Effector memory CD4-positive, alpha-beta T cell (primary cell): ENCODE data around the gene APC2.

Experiments
- DNase-seq, 3 donors: peaks; one replicate each; pipeline ENCODE4 v3.0.0-alpha.2; 2020
- H3K27ac ChIP-seq: 2 replicates; pipeline ENCODE4 v1.7.0; 2013; ENCODE audit warnings: mild to moderate bottlenecking, low read length, moderate library complexity; ENCODE audit not compliant: insufficient read depth, poor library complexity, severe bottlenecking
- H3K27me3 ChIP-seq: replicated peaks from 2 replicates; pipeline ENCODE4 v1.7.0; 2013; ENCODE audit warnings: mild to moderate bottlenecking, low read length; ENCODE audit not compliant: insufficient read depth, control insufficient read depth, poor library complexity, severe bottlenecking
- H3K36me3 ChIP-seq: 2 replicates; pipeline ENCODE4 v1.7.0; 2013; ENCODE audit warnings: mild to moderate bottlenecking, low read length, moderate library complexity; ENCODE audit not compliant: control insufficient read depth, insufficient read depth
- H3K4me1 ChIP-seq: 2 replicates; pipeline ENCODE4 v1.7.0; 2013; ENCODE audit warnings: low read length, mild to moderate bottlenecking; ENCODE audit not compliant: control insufficient read depth, insufficient read depth, poor library complexity, severe bottlenecking
- H3K4me3 ChIP-seq: 2 replicates; pipeline ENCODE4 v1.7.0; 2013; ENCODE audit warnings: low read length, low read depth, mild to moderate bottlenecking; ENCODE audit not compliant: insufficient read depth, poor library complexity, severe bottlenecking
- H3K9me3 ChIP-seq: 2 replicates; pipeline ENCODE4 v1.7.0; 2013; ENCODE audit warnings: mild to moderate bottlenecking, low read length, moderate library complexity; ENCODE audit not compliant: control insufficient read depth

Gene APC2

DNA sequence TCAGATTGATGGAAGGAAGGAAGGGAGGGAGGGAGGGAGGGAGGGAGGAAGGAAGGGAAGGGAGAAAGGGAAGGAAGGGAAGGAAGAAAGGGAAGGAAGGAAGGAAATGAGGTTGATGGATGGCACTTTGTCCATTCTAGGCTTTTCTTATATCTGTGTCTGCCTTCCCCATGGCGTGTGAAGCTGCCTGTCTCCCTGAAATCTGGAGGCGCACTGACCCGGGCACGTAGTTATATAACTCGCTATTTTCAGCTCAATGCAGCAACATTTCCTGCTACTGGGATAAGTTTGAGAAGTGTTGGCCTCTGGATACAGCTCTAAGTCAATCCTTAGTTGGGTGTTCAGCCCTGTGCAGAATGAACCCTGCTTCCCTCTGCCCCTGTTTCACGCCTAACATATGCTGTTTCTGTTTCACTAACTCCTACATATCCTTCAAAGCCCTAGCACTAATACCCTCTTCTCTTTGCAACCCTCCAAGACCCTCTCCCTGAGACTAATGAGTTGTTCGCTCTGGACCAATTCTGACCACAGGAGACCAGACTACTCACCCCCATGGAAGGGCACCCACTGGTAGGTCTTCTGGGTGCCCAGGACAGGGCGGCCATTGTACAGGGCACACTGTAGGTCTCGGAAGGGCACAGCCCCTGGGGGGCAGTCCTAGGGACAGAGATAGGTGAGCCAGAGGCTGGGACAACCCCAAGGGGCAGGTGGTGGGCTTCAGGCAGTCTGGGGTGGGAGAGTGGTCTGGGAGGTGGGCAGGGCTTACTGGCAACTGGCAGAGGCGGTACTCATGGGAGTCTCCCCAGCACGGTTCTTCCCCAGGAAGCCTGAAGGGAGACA lies 59.9 kb downstream of the APC2 start:
- Histone ChIP-seq H3K27ac (no peak overlapping the region), H3K36me3 (no peaks in the 10 kb centered on the region), H3K9me3 (no peaks in the 10 kb centered on the region), H3K27me3 (no peaks in the 10 kb centered on the region), H3K4me1 (peaks cover 15% of the 10 kb centered on the region), H3K4me3 (no peak overlapping the region)
- no peak for DNase-seq

DNA sequence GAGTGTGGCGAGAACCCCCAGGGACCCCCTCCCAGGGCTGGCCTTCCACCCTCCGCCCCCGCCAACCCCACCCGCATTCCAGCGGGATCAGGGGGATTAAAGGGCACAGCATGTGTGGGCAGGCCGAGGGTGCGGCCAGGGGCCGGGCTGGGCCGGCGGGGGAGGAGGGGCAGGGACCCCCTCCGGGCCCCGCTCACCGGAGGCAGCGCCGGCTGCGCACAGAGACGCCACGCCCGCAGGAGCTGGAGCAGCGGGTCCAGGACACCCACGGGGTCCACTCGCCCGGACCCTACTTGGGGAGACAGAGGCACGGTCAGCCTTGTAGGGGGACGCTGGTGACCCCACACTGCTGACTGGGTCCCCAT lies 60.5 kb downstream of the APC2 start:
- no peak for DNase-seq
- H3K36me3 ChIP-seq = no peaks in the 10 kb centered on the region
- no peak overlapping the region for H3K27ac ChIP-seq
- no peak overlapping the region for H3K4me3 ChIP-seq
- no peaks in the 10 kb centered on the region for H3K27me3 ChIP-seq
- H3K9me3 ChIP-seq = no peaks in the 10 kb centered on the region
- H3K4me1 ChIP-seq = peaks cover 15% of the 10 kb centered on the region

DNA sequence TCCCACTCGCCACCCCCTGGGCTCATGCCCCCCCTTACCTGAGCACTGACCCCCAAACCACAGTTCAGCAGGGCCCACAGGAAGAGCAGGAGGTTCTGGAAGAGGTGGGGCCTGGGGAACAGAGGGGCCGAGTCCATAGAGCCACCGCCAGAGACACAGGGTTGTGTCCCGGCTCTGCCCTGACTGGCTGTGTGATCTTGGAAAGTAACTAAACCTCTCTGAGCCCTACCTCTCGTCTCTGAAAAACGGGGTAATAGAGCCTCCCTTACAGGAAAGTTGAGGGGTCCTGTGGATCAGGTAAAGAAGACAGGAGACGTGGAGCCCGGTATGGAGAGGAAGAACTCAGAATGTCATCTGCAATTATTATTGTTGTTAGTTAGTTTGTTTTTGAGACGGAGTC lies 60.9 kb downstream of the APC2 start:
- H3K27me3 ChIP-seq = no peaks in the 10 kb centered on the region
- no peak overlapping the region for H3K4me3 ChIP-seq
- H3K9me3 ChIP-seq = no peaks in the 10 kb centered on the region
- peaks cover 15% of the 10 kb centered on the region for H3K4me1 ChIP-seq
- no peak overlapping the region for H3K27ac ChIP-seq
- H3K36me3 ChIP-seq = no peaks in the 10 kb centered on the region
- DNase-seq = no peak

DNA sequence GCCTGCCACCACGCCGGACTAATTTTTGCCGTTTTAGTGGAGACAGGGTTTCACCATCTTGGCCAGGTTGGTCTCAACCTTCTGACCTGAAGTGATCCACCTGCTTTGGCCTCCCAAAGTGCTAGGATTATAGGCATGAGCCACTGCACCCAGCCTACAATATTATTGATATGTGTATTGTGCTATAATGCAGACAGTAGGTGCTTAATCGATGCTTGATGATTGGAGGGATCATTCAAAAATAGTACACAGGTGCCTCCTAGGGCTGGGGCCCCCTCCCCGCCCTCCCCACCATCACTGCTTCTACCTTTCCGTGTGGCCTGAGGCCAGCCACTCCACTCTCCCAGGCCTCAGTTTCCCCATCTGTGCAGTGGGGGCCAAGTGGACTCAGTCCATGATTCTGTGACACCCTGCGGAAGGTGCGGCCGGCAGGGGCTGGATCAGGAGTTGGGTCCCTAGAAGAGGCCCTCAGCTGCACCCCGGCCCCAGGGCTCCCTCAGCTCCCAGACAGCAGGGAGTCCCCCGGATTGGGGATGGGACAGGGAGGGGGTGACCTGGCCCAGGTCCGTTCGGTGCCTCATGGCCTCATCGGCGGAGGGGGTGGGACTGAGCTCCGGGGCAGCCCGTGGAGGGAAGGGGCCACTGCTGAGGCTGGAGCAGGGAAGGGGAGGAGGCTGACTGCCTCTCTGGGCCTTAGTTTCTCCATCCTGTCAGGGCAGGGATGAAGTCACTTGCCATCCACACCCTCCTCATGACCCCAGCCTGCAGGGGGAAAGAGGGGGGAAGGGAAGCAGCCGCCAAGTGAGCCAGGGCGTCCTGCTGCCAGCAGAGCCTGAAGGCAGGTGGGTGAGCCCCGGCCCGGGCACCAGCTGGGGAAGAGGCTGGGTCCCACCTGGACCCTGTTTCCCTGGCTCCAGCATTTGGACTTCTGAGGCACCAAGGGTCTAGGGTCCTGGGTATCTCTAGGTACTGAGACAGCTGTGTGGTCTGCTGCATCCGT lies 61.7 kb downstream of the APC2 start:
- Histone ChIP-seq H3K36me3 (no peaks in the 10 kb centered on the region), H3K27me3 (no peaks in the 10 kb centered on the region), H3K9me3 (no peaks in the 10 kb centered on the region), H3K4me3 (no peak overlapping the region), H3K4me1 (peaks cover 15% of the 10 kb centered on the region), H3K27ac (no peak overlapping the region)
- no peak for DNase-seq

DNA sequence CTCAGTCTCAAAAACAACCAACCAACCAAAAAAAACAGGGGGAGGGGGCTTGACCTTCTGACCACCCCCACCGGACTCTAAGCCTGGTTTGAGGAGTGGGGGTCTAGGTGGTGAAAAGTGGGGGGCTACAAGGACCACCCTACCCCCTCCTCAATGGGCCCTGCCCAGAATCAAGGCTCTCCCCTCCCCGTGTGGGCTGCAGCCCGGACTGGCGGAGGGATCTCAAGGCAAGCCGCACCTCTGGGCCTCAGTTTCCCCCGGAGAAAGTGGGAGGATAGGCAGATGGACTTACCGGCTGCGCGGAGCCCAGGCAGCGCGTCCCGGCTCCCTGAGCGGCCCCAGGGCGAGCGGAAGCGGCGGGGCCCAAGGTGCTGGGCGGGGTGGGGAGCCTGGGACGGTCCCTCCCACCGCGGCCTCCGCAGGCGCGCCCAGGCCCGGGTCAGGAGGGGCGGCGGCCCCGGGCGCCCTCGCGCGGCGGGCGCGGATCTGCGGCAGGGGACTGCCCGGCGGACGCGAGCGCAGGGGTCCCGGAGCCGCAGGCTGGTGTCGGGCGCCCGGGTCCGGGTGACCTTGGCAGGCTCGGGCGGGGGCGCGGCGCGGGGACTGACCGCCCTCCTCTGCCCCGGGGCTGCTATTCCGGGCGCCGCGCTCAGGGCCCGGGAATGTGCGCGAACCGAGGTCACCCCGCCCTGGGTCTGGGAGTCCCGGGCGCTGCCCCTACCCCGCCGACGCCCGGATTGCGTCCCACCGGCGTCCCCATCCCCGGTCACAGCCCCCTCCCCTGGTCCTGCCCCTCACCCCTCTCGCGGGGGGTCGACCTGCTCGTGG lies 63.0 kb downstream of the APC2 start, which contains the start of gene ADAMTSL5:
Gene ADAMTSL5, minus strand, starts transcription at position 349 of the 828 bp plus-strand sequence. CDS start 2,076 bp downstream, outside the sequence.
- DNase-seq = peak; percentile 28 to 42 (median 32)
- H3K36me3 ChIP-seq = no peaks in the 10 kb centered on the region
- H3K4me1 ChIP-seq = peaks cover 8% of the 10 kb centered on the region
- H3K27ac ChIP-seq = no peak within 1 kb of the TSS
- H3K27me3 ChIP-seq = no peaks in the 10 kb centered on the region
- no peaks in the 10 kb centered on the region for H3K9me3 ChIP-seq
- H3K4me3 ChIP-seq = peak within 1 kb of the TSS; percentile 54

DNA sequence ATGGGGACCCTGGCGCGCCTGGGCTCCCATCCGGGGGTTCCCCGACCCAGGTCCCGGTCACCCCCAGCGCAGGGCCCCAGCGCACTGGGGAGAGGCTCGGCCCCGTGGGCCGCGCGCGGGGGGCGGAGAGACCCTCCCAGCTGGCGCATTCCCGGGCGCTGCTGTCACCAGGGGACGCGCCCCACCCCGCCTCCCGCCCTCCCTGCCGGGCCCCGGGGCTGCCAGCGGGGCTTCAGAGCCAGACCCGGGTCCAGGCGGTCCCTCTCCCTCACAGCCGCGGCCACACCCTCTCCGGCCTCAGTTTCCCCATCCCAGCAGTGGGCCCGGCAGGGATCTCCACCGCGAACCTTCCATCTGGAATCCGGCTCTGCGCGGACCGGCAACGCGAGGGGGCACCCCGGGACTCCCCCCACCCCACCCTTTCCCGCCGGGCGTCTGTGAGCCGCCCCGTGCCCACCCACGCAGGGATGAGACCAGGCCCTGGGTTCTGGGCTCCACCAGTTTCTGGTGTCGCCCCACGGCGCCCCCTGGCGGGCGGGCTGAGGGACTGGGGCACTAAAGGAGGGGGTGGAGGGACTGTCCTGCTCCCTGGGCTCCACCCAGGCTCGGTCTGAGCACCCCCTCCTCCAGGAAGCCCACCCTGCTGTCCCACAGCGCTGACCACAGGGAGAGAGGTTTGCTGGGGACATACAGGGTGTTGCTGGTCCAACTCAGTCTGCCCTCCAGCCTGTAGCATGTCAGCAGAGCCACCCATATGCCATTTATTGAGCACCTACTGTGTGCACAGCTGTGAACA lies 63.8 kb downstream of the APC2 start:
- H3K9me3 ChIP-seq = no peaks in the 10 kb centered on the region
- peak; percentile 36 to 52 (median 43) for DNase-seq
- H3K36me3 ChIP-seq = no peaks in the 10 kb centered on the region
- H3K27me3 ChIP-seq = no peaks in the 10 kb centered on the region
- peaks cover 8% of the 10 kb centered on the region for H3K4me1 ChIP-seq
- peak overlapping the region; percentile 54 for H3K4me3 ChIP-seq
- H3K27ac ChIP-seq = no peak overlapping the region

DNA sequence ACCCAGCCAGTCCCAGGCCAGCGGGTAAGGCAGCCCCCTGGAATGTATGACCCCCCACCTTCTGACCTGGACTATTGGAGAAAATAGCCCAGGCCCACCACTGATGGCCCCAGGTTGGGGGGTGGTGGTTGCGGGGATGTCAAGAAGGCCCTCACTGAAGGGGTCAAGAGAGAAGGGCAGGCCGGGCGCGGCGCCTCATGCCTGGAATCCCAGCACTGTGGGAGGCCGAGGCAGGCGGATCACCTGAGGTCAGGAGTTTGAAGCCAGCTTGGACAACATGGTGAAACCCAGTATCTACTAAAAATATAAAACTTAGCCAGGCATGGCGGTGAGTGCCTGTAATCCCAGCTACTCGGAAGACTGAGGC lies 64.4 kb downstream of the APC2 start:
- H3K4me1 ChIP-seq = peaks cover 8% of the 10 kb centered on the region
- H3K4me3 ChIP-seq = no peak overlapping the region
- DNase-seq = no peak
- no peak overlapping the region for H3K27ac ChIP-seq
- H3K36me3 ChIP-seq = no peaks in the 10 kb centered on the region
- no peaks in the 10 kb centered on the region for H3K9me3 ChIP-seq
- no peaks in the 10 kb centered on the region for H3K27me3 ChIP-seq

DNA sequence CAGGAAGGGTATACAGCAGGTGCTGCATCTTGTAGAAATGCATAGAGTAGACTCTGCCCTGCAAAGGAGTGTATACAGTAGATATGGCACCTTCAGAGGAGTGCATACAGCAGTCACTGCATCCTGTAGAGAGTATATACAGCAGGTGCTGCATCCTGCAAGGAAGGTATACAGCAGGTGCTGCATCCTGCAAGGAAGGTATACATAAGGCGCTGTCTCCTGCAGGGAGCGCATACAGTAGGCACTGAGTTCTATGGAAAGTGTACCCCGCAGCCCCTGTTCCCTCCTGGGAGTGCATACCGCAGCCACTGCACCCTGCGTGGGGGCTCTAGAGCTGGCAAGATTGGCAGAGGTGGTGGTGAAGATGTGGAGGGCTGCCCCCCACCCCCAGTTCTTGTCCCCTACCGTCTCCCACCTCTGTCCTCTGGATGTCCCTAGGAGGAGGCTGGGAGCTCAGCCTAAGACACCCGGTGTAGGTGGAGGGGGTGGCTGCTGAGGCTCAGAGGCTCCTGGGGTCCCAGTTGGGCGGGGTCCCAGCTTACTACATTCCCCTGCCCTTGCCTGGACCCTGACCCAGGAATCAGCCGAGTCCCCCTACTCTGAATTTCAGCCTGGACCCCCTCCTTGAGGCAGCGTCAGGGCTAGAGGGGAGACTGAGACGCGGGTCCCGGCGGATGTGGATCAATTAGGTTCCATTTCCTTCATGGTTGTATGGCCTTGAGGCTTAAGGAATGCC lies 65.2 kb downstream of the APC2 start:
- Histone ChIP-seq H3K36me3 (no peaks in the 10 kb centered on the region), H3K4me1 (peaks cover 8% of the 10 kb centered on the region), H3K27me3 (no peaks in the 10 kb centered on the region), H3K9me3 (no peaks in the 10 kb centered on the region), H3K27ac (no peak overlapping the region), H3K4me3 (no peak overlapping the region)
- DNase-seq = no peak
